Measurements from ENCODE around the gene MED15.

MED15 gene

DNA sequence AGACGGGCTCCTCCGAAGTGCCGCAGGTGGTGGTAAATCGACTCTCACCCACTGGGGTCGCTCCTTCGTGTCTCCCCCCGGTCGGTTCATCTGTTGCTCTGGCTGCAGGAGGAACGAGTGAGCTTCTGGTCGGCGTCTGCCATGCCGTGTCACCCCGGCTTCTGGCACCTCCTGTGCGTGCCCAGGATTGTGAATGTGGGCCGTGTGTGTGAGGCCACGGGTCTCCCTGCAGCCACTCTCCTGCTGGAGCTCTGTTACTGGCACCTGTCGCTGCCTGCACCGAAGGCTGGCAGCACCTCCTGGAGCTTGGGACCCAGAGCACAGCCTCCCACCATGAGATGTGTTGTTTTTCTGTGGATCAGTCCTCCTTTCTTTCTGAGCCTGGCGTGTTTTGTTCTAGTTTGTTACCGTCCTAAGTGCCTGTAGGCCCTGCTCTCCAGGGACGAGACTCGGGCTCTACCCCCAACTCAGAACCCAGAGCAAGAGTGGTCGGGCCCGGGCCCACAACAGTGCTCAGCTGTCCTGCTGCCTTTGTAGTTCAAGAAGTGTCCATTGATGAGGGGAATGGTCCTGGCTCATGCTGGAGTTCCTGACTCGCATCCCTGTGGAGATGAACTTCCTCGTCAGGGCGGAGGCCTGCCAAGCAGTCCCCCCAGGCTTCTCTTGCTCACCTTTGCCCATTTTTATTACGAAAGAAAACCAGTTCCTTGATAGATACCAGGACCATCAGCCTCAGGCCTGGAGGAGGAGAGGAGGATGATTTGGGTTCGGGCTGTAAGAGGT lies 66.6 kb downstream of the MED15 start:
- Histone ChIP-seq H3K27me3 (ENCODE audit: control insufficient read depth, insufficient read depth, low read length) (no peaks in the 10 kb centered on the region), H3K4me1 (ENCODE audit: control insufficient read depth, insufficient read depth, low read length) (peaks cover 20% of the 10 kb centered on the region), H3K36me3 (ENCODE audit: control insufficient read depth, insufficient read depth, low read length) (peaks cover 36% of the 10 kb centered on the region), H3K9ac (ENCODE audit: low read length) (no peak overlapping the region), H3K9me3 (ENCODE audit: control insufficient read depth, low read length) (no peaks in the 10 kb centered on the region), H3K4me3 (ENCODE audit: low read length) (no peak overlapping the region)

DNA sequence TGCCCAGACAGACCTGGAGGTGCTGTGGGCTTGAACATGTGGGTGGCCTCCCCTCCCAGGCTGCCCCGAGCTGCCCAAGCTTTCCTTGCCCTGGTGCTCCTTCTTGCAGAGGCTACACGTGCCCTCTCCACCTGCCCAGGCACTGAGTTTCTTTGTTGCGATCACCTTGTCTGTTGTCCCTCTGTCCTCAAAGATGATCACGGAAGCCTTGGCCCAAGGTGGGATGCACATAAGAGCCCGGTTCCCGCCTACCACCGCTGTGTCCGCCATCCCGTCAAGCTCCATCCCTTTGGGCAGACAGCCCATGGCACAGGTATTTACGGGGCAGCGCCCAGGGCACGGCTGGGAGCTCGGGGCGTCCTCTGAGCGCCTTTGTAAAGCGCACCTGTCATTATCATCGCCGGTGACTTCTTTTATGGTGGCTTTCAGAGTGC lies 67.5 kb downstream of the MED15 start:
- Histone ChIP-seq H3K4me1 (ENCODE audit: control insufficient read depth, insufficient read depth, low read length) (peaks cover 13% of the 10 kb centered on the region), H3K27me3 (ENCODE audit: control insufficient read depth, insufficient read depth, low read length) (no peaks in the 10 kb centered on the region), H3K9me3 (ENCODE audit: control insufficient read depth, low read length) (no peaks in the 10 kb centered on the region), H3K9ac (ENCODE audit: low read length) (no peak overlapping the region), H3K36me3 (ENCODE audit: control insufficient read depth, insufficient read depth, low read length) (peaks cover 44% of the 10 kb centered on the region), H3K4me3 (ENCODE audit: low read length) (no peak overlapping the region)

GRCh38 chr22:20575724-20576444 lies 68.5 kb downstream of the MED15 start:
- Histone ChIP-seq H3K9me3 (ENCODE audit: control insufficient read depth, low read length) (no peaks in the 10 kb centered on the region), H3K9ac (ENCODE audit: low read length) (no peak overlapping the region), H3K4me3 (ENCODE audit: low read length) (no peak overlapping the region), H3K36me3 (ENCODE audit: control insufficient read depth, insufficient read depth, low read length) (peaks cover 45% of the 10 kb centered on the region), H3K4me1 (ENCODE audit: control insufficient read depth, insufficient read depth, low read length) (peaks cover 13% of the 10 kb centered on the region), H3K27me3 (ENCODE audit: control insufficient read depth, insufficient read depth, low read length) (no peaks in the 10 kb centered on the region)

DNA sequence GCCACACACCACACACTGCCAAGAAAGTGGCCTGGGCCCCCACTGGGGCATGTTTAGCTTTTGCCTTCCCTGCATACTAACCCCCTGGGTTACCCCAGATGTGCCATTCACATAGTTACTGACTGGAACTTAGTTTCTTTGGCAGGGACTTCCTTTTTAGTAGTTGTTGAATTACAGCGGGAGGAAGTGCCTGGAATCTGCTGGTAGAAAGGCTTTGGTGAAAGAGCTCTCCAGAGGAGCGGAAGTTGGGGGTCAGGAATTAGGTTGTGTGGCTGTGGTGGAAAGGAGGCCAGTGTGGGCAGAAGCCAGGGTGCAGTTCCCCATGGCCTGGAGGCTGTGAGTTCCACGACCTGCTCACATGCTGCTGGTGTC lies 69.0 kb downstream of the MED15 start:
- Histone ChIP-seq H3K9me3 (ENCODE audit: control insufficient read depth, low read length) (no peaks in the 10 kb centered on the region), H3K4me3 (ENCODE audit: low read length) (no peak overlapping the region), H3K4me1 (ENCODE audit: control insufficient read depth, insufficient read depth, low read length) (peaks cover 13% of the 10 kb centered on the region), H3K36me3 (ENCODE audit: control insufficient read depth, insufficient read depth, low read length) (peaks cover 40% of the 10 kb centered on the region), H3K9ac (ENCODE audit: low read length) (no peak overlapping the region), H3K27me3 (ENCODE audit: control insufficient read depth, insufficient read depth, low read length) (no peaks in the 10 kb centered on the region)

DNA sequence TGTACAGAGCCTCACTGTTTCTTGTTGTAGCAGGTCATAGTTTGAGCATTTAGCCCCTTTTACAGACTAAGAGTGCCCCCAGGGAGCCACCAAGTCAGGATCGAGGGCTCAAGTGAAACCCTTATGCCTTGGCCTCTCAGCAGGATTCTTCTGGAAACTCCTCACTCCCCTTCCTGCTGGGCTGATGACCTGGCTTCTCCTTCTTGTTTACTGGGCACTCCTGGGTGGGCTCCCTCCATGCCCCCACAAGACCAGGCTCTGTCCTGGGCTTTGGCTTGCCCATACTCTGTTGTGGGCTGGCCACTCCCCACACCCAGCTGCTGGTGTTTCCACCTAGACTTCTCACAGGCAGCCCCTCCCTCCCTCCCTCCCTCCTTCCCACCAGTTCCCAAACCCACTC lies 69.6 kb downstream of the MED15 start:
- H3K36me3 ChIP-seq (ENCODE audit: control insufficient read depth, insufficient read depth, low read length), result peaks cover 47% of the 10 kb centered on the region

GRCh38 chr22:20577549-20577975 lies 70.2 kb downstream of the MED15 start:
- Histone ChIP-seq H3K27me3 (ENCODE audit: control insufficient read depth, insufficient read depth, low read length) (no peaks in the 10 kb centered on the region), H3K9ac (ENCODE audit: low read length) (no peak overlapping the region), H3K4me3 (ENCODE audit: low read length) (no peak overlapping the region), H3K36me3 (ENCODE audit: control insufficient read depth, insufficient read depth, low read length) (peaks cover 47% of the 10 kb centered on the region), H3K4me1 (ENCODE audit: control insufficient read depth, insufficient read depth, low read length) (peaks cover 13% of the 10 kb centered on the region), H3K9me3 (ENCODE audit: control insufficient read depth, low read length) (no peaks in the 10 kb centered on the region)

More for the DNA sequence above, 69.6 kb downstream of the MED15 start:
- Histone ChIP-seq H3K4me3 (ENCODE audit: low read length) (no peak overlapping the region), H3K27me3 (ENCODE audit: control insufficient read depth, insufficient read depth, low read length) (no peaks in the 10 kb centered on the region), H3K9me3 (ENCODE audit: control insufficient read depth, low read length) (no peaks in the 10 kb centered on the region), H3K4me1 (ENCODE audit: control insufficient read depth, insufficient read depth, low read length) (peaks cover 13% of the 10 kb centered on the region), H3K9ac (ENCODE audit: low read length) (no peak overlapping the region)

DNA sequence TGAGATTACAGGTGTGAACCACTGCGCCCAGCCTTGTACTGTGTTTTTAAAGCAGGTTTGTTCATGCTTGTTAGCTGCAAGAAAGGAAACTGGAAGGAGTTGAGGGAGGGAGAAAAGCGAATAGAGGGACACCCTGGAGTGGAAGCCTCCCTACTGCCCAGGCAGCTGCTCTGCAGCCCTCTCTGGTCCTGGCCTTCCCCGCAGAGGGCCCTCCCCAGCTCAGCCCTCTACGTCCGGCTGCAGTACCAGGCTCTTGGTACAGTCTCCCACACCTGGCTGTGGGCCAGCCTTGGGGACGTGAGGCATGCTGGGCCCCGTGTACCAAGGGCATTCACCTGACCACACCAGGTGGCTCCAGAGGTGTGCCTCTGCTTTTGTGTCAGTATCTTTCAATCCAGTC lies 70.8 kb downstream of the MED15 start:
- Histone ChIP-seq H3K27me3 (ENCODE audit: control insufficient read depth, insufficient read depth, low read length) (no peaks in the 10 kb centered on the region), H3K4me1 (ENCODE audit: control insufficient read depth, insufficient read depth, low read length) (peaks cover 13% of the 10 kb centered on the region), H3K4me3 (ENCODE audit: low read length) (no peak overlapping the region), H3K9me3 (ENCODE audit: control insufficient read depth, low read length) (no peaks in the 10 kb centered on the region), H3K36me3 (ENCODE audit: control insufficient read depth, insufficient read depth, low read length) (peaks cover 48% of the 10 kb centered on the region), H3K9ac (ENCODE audit: low read length) (no peak overlapping the region)

GRCh38 chr22:20578707-20579106 lies 71.3 kb downstream of the MED15 start:
- Histone ChIP-seq H3K4me3 (ENCODE audit: low read length) (no peak overlapping the region), H3K27me3 (ENCODE audit: control insufficient read depth, insufficient read depth, low read length) (no peaks in the 10 kb centered on the region), H3K9me3 (ENCODE audit: control insufficient read depth, low read length) (no peaks in the 10 kb centered on the region), H3K4me1 (ENCODE audit: control insufficient read depth, insufficient read depth, low read length) (peaks cover 13% of the 10 kb centered on the region), H3K36me3 (ENCODE audit: control insufficient read depth, insufficient read depth, low read length) (peaks cover 48% of the 10 kb centered on the region), H3K9ac (ENCODE audit: low read length) (no peak overlapping the region)

DNA sequence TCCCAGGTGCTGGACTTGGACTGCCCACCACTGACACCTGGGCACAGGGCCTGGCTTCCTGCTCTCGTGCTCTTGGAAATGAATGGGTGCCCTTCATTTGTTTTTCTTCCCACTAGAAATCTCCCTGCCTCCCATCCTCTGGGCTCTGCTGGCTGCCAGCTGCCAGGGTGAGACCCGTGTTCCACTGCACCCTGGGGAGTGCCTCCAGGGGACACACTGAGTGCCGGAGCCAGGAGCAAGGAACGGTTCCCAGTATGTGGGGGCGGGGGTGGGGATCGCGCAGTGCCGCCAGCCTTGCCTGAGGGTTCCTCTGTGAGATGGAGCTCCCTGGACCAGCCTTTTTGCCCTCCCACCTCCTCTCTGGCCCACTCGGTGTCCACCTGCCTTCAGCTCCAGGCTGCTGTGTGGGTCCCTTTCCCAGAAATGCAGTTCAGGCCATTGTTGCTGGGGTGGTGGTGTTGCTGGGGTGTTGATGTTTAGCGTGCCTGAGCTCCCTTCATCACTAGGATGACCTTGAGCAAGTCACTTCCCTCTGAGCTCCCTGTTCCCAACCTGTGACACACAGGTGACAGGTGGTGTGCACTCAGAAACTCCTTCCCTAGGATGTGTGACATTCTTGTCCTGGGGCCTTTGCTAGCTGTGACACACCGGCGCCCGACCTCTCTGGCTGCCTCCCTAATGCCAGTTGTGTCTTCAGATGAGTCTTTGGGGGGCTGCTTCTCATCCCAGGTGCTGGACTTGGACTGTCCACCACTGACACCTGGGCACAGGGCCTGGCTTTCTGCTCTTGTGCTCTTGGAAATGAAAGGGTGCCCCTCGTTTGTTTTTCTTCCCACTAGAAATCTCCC lies 72.1 kb downstream of the MED15 start:
- H3K36me3 ChIP-seq (ENCODE audit: control insufficient read depth, insufficient read depth, low read length), result peaks cover 45% of the 10 kb centered on the region
- no peak overlapping the region for H3K9ac ChIP-seq (ENCODE audit: low read length)
- no peaks in the 10 kb centered on the region for H3K27me3 ChIP-seq (ENCODE audit: control insufficient read depth, insufficient read depth, low read length)

DNA sequence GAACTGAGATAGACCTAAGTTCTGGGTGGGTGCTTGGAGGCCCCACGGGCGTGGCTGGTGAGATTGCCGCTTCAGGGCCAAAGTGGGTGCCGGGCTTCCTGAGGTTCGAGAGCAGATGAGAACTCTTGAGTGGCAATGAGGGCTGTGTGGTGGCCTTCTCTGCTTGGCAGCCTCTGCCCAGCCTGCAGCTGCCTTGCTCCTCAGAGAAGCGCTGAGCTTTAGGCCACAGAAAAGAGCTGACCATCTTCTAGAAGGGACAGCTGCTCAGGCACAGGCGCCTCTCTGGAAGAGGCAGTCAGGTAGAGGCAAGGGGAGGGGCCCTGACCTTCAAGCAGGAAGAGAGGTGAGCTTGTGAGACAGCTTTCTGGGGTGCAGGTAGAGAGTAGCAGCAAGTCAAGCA lies 72.8 kb downstream of the MED15 start:
- peaks cover 38% of the 10 kb centered on the region for H3K36me3 ChIP-seq (ENCODE audit: control insufficient read depth, insufficient read depth, low read length)
- H3K4me3 ChIP-seq (ENCODE audit: low read length), result no peak overlapping the region
- peaks cover 13% of the 10 kb centered on the region for H3K4me1 ChIP-seq (ENCODE audit: control insufficient read depth, insufficient read depth, low read length)
- H3K9me3 ChIP-seq (ENCODE audit: control insufficient read depth, low read length), result no peaks in the 10 kb centered on the region
- H3K9ac ChIP-seq (ENCODE audit: low read length), result no peak overlapping the region
- no peaks in the 10 kb centered on the region for H3K27me3 ChIP-seq (ENCODE audit: control insufficient read depth, insufficient read depth, low read length)

More for the DNA sequence above, 72.1 kb downstream of the MED15 start:
- H3K9me3 ChIP-seq (ENCODE audit: control insufficient read depth, low read length), result no peaks in the 10 kb centered on the region
- H3K4me3 ChIP-seq (ENCODE audit: low read length), result no peak overlapping the region
- peaks cover 13% of the 10 kb centered on the region for H3K4me1 ChIP-seq (ENCODE audit: control insufficient read depth, insufficient read depth, low read length)

DNA sequence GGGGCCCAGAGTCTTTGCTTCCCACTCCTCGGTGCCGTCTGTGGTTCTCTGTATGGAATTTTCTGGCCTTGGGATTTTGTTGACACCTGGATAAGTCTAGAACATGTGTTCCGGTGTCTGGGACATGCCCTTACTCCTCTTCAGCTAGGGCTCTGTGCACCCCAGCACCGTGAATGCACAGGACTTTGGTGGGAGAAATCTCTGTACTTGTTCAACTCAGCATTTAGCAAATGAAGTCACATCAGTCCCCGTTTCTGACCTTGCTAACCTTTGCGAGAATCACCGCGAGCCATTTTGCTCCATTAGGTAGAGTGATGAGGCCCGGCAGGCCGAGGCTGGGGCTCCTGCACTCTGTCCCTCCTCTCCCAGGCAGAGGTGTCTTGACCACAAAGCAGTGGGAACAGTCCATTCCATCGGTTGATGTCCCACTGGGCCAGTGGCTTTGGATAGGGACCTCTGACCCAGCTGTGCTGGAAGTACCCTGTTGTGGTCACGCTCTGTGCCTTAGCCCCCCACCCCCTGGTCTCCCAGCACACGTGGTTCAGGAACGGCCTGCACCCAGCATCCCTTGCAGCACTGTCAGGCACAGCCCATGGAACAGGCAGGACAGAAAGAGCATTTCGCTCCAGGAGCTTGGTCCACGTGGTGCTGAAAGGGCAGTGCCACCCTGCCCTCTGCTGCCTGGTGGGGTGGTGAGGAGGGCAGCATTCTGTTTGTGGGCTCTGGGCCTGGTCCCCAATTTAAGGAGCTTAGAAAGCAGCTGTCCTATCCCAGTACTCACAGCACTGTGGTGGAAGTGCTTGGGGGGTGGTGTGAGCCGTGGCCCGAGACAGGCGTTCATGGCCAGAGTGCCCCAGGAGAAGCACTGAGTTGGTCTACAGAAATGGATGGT lies 73.4 kb downstream of the MED15 start:
- no peak overlapping the region for H3K4me3 ChIP-seq (ENCODE audit: low read length)
- H3K36me3 ChIP-seq (ENCODE audit: control insufficient read depth, insufficient read depth, low read length), result peaks cover 37% of the 10 kb centered on the region
- no peak overlapping the region for H3K9ac ChIP-seq (ENCODE audit: low read length)

More for the DNA sequence above, 73.4 kb downstream of the MED15 start:
- H3K9me3 ChIP-seq (ENCODE audit: control insufficient read depth, low read length), result no peaks in the 10 kb centered on the region
- no peaks in the 10 kb centered on the region for H3K27me3 ChIP-seq (ENCODE audit: control insufficient read depth, insufficient read depth, low read length)
- peaks cover 13% of the 10 kb centered on the region for H3K4me1 ChIP-seq (ENCODE audit: control insufficient read depth, insufficient read depth, low read length)
